IMR-90 (cell line): ENCODE measurements around the gene S1PR4. TPM values are rescaled to one million over a fixed set of nuclear protein-coding genes. Genes with fewer than 3 reads are reported as not detected.

Experiments
- ATAC-seq: fragments of 200-7000 bp; cut with Tn5 transposase; 2 replicates; pipeline ENCODE4 v1.9.1; 2020; ENCODE audit warnings: low read depth, mild to moderate bottlenecking, moderate library complexity
- BruUV-seq: library from RNA; stranded (reverse); fragments of 400-500 nt; replicated peaks from 2 replicates; lab custom pipeline; 2021; lab: Mats Ljungman, UMichigan
- CTCF ChIA-PET: fragments of 300-600 bp; formaldehyde crosslinking; extraction: SDS; loops from one replicate; lab custom pipeline; 2021; ENCODE audit warnings: antibody characterized with exemption; lab: Yijun Ruan, JAX
- POLR2A ChIA-PET: fragments of 300-600 bp; sonication (Branson Sonifier 250); formaldehyde crosslinking; loops from one replicate; lab custom pipeline; 2022; ENCODE audit warnings: antibody characterized with exemption; ENCODE audit not compliant: unreplicated experiment; lab: Charles Lee
- DNase-seq: peaks from one replicate; pipeline ENCODE4 v3.0.0; 2013
- H2AFZ ChIP-seq: replicated peaks from 2 replicates; pipeline ENCODE3; 2013; ENCODE audit warnings: low read length, mild to moderate bottlenecking; ENCODE audit not compliant: poor library complexity
- H2AK5ac ChIP-seq: 2 replicates; pipeline ENCODE4 v1.6.1; 2013; ENCODE audit warnings: low read depth, low read length, inconsistent platforms
- H2AK9ac ChIP-seq: replicated peaks from 2 replicates; pipeline ENCODE3; 2013; ENCODE audit warnings: mild to moderate bottlenecking, low read depth, low read length, moderate library complexity; ENCODE audit not compliant: poor library complexity
- H2BK120ac ChIP-seq: 2 replicates; pipeline ENCODE4 v1.6.1; 2013; ENCODE audit warnings: low read depth, low read length, inconsistent platforms
- H2BK15ac ChIP-seq: 3 replicates; pipeline ENCODE4 v1.6.1; 2013; ENCODE audit warnings: low read depth, low read length, inconsistent platforms
- H2BK20ac ChIP-seq: 2 replicates; pipeline ENCODE4 v1.6.1; 2013; ENCODE audit warnings: low read depth, mild to moderate bottlenecking, inconsistent platforms, low read length, moderate library complexity
- H2BK5ac ChIP-seq: 2 replicates; pipeline ENCODE4 v1.6.1; 2013; ENCODE audit warnings: mild to moderate bottlenecking, low read depth, low read length, inconsistent platforms; ENCODE audit not compliant: poor library complexity, severe bottlenecking
- H3K14ac ChIP-seq: replicated peaks from 2 replicates; pipeline ENCODE4 v1.6.1; 2013; ENCODE audit warnings: low read depth, low read length, inconsistent platforms
- H3K18ac ChIP-seq: 2 replicates; pipeline ENCODE4 v1.6.1; 2013; ENCODE audit warnings: low read depth, low read length, control low read depth
- H3K23ac ChIP-seq: 2 replicates; pipeline ENCODE4 v1.6.1; 2013; ENCODE audit warnings: low read depth, low read length, inconsistent platforms
- H3K27ac ChIP-seq: 2 replicates; pipeline ENCODE4 v1.5.1; 2013; ENCODE audit warnings: mild to moderate bottlenecking, control low read depth, low read length; ENCODE audit not compliant: insufficient read depth
- H3K27me3 ChIP-seq: 2 replicates; pipeline ENCODE4 v1.6.1; 2013; ENCODE audit warnings: low read length; ENCODE audit not compliant: control insufficient read depth, insufficient read depth
- H3K36me3 ChIP-seq: 2 replicates; pipeline ENCODE4 v1.6.1; 2013; ENCODE audit warnings: low read length, mixed read lengths; ENCODE audit not compliant: control insufficient read depth, insufficient read depth
- H3K4ac ChIP-seq: 2 replicates; pipeline ENCODE4 v1.6.1; 2013; ENCODE audit warnings: low read depth, low read length, inconsistent platforms
- H3K4me1 ChIP-seq: 2 replicates; pipeline ENCODE4 v1.6.1; 2013; ENCODE audit warnings: low read length, mixed read lengths; ENCODE audit not compliant: control insufficient read depth, insufficient read depth
- H3K4me2 ChIP-seq: 2 replicates; pipeline ENCODE4 v1.6.1; 2013; ENCODE audit warnings: low read depth, mild to moderate bottlenecking, control low read depth, low read length, moderate library complexity
- H3K4me3 ChIP-seq: 2 replicates; pipeline ENCODE4 v1.5.1; 2013; ENCODE audit warnings: low read depth, mild to moderate bottlenecking, control low read depth, low read length, moderate library complexity; ENCODE audit not compliant: insufficient read depth
- H3K56ac ChIP-seq: 2 replicates; pipeline ENCODE4 v1.6.1; 2013; ENCODE audit warnings: low read length, inconsistent platforms; ENCODE audit not compliant: insufficient read depth; ENCODE audit errors: extremely low read depth
- H3K79me1 ChIP-seq, 2 experiments: 2 replicates each; pipeline ENCODE4 v1.6.1; 2013; ENCODE audit warnings: low read length in 2 of 2, inconsistent platforms in 1 of 2, low read depth in 1 of 2
- H3K9ac ChIP-seq: 2 replicates; pipeline ENCODE4 v1.6.1; 2013; ENCODE audit warnings: low read depth, low read length, control low read depth
- H3K9me1 ChIP-seq: 2 replicates; pipeline ENCODE4 v1.6.1; 2013; ENCODE audit warnings: low read length, inconsistent platforms; ENCODE audit not compliant: insufficient read depth
- H3K9me3 ChIP-seq: 2 replicates; pipeline ENCODE4 v1.6.1; 2013; ENCODE audit warnings: low read length; ENCODE audit not compliant: control insufficient read depth, insufficient read depth
- H4K20me1 ChIP-seq: 2 replicates; pipeline ENCODE4 v1.6.1; 2013; ENCODE audit warnings: low read length, inconsistent platforms; ENCODE audit not compliant: insufficient read depth
- H4K5ac ChIP-seq: 2 replicates; pipeline ENCODE4 v1.6.1; 2013; ENCODE audit warnings: mild to moderate bottlenecking, low read depth, low read length, control low read depth
- H4K8ac ChIP-seq, 2 experiments: 2 replicates each; pipeline ENCODE4 v1.6.1; 2013; ENCODE audit warnings: low read depth in 2 of 2, low read length in 2 of 2, control low read depth in 1 of 2, inconsistent platforms in 1 of 2
- H4K91ac ChIP-seq: 2 replicates; pipeline ENCODE4 v1.6.1; 2013; ENCODE audit warnings: low read depth, low read length, inconsistent platforms; ENCODE audit not compliant: insufficient read depth
- BHLHE40 ChIP-seq: fragments of 150-350 bp; IDR thresholded peaks from 2 replicates; pipeline ENCODE4 v1.6.1; 2016; ENCODE audit warnings: mild to moderate bottlenecking, low read depth, low read length
- CEBPB ChIP-seq: IDR thresholded peaks from 2 replicates; pipeline ENCODE4 v1.6.1; 2012; ENCODE audit warnings: low read depth, low read length, improper control_type of control experiment
- CTCF ChIP-seq: conservative IDR thresholded peaks from 2 replicates; pipeline ENCODE4 v1.5.1; 2012; ENCODE audit warnings: mild to moderate bottlenecking, low read depth, low read length, improper control_type of control experiment
- ELK1 ChIP-seq: fragments of 150-350 bp; IDR thresholded peaks from 2 replicates; pipeline ENCODE4 v1.6.1; 2016; ENCODE audit warnings: low read depth, mild to moderate bottlenecking, low read length, moderate library complexity, borderline replicate concordance
- FOS ChIP-seq: fragments of 150-350 bp; IDR thresholded peaks from 2 replicates; pipeline ENCODE4 v1.6.1; 2016; ENCODE audit warnings: low read depth, low read length
- MAFK ChIP-seq: IDR thresholded peaks from 2 replicates; pipeline ENCODE4 v1.6.1; 2012; ENCODE audit warnings: low read depth, low read length, improper control_type of control experiment
- MAZ ChIP-seq: IDR thresholded peaks from 2 replicates; pipeline ENCODE4 v1.6.1; 2012; ENCODE audit warnings: low read depth, mild to moderate bottlenecking, low read length, improper control_type of control experiment, moderate library complexity, borderline replicate concordance
- MXI1 ChIP-seq: IDR thresholded peaks from 2 replicates; pipeline ENCODE4 v1.6.1; 2012; ENCODE audit warnings: low read depth, mild to moderate bottlenecking, low read length, moderate library complexity, borderline replicate concordance
- NFE2L2 ChIP-seq: fragments of 150-350 bp; IDR thresholded peaks from 2 replicates; pipeline ENCODE4 v1.6.1; 2016; ENCODE audit warnings: low read depth, mild to moderate bottlenecking, low read length
- POLR2A ChIP-seq: IDR thresholded peaks from 2 replicates; pipeline ENCODE4 v1.6.1; 2012; ENCODE audit warnings: mild to moderate bottlenecking, low read depth, low read length
- RAD21 ChIP-seq: IDR thresholded peaks from 2 replicates; pipeline ENCODE4 v1.6.1; 2012; ENCODE audit warnings: low read length, improper control_type of control experiment
- RCOR1 ChIP-seq: IDR thresholded peaks from 2 replicates; pipeline ENCODE4 v1.6.1; 2012; ENCODE audit warnings: mild to moderate bottlenecking, low read length, improper control_type of control experiment; ENCODE audit not compliant: insufficient replicate concordance
- RFX5 ChIP-seq: IDR thresholded peaks from 2 replicates; pipeline ENCODE4 v1.8.0; 2012; ENCODE audit warnings: low read depth, mild to moderate bottlenecking, low read length, moderate library complexity
- SMC3 ChIP-seq: fragments of 150-350 bp; IDR thresholded peaks from 2 replicates; pipeline ENCODE4 v1.6.1; 2016; ENCODE audit warnings: low read depth, mild to moderate bottlenecking, antibody characterized with exemption, low read length, moderate library complexity
- USF2 ChIP-seq: fragments of 150-350 bp; IDR thresholded peaks from 2 replicates; pipeline ENCODE4 v1.6.1; 2017; ENCODE audit warnings: mild to moderate bottlenecking, antibody characterized with exemption, low read length, low read depth
- WGBS, 2 experiments: methylation state at CpG; one replicate each; pipeline versions ENCODE4 v1.1.5 to v1.1.7; 2013; ENCODE audit warnings: missing lambda C conversion rate in 2 of 2; ENCODE audit not compliant: insufficient read length in 1 of 2; ENCODE audit errors: extremely low coverage in 2 of 2; 5-methylcytosine and 5-hydroxymethylcytosine counted together
- dilution Hi-C: fragments of 300-500 bp; cut with HindIII; formaldehyde crosslinking; loops from one replicate; pipeline ENCODE4 v1.14.3; 2018; ENCODE audit warnings: low sequenced_read_pairs; ENCODE audit not compliant: unreplicated experiment
- in situ Hi-C: fragments of 300-500 bp; cut with MboI; formaldehyde crosslinking; loops from 3 replicates; pipeline ENCODE4 v1.14.3; 2019; ENCODE audit warnings: low sequenced_read_pairs, inconsistent platforms, mixed read lengths
- intact Hi-C: fragments of 100-400 bp; cut with micrococcal nuclease; formaldehyde crosslinking; loops from 2 replicates; pipeline ENCODE4 v1.10.0; 2022
- polyA plus RNA-seq, 3 experiments: library from polyadenylated mRNA; depleted of rRNA; stranded (reverse); fragments of >200 nt; gene quantifications; 2 replicates each; pipeline ENCODE4 v1.2.3, GENCODE V29; 2012; ENCODE audit warnings: low replicate concordance in 1 of 3
- total RNA-seq: library from RNA; depleted of rRNA; stranded (reverse); fragments of >200 nt; gene quantifications from 2 replicates; pipeline ENCODE4 v1.2.3, GENCODE V29; 2012

S1PR4 gene
- total and polyA plus RNA-seq, 2 of the 4 experiments (the other 2 are of a cell fraction): not detected

- Histone ChIP-seq H4K20me1 (peaks cover 54% of the 10 kb centered on the region), H4K5ac (no peak overlapping the region), H2AK5ac (no peak overlapping the region), H3K79me1 (peaks cover 5 to 61% of the 10 kb centered on the region in 2 experiments; a peak in 2 of 4 replicates), H3K4ac (no peak overlapping the region), H2BK15ac (no peak overlapping the region), H3K27ac (no peak overlapping the region), H3K14ac (no peak overlapping the region), H3K23ac (no peak overlapping the region), H4K8ac (no peak overlapping the region), H4K91ac (no peak overlapping the region), H3K4me2 (no peak overlapping the region), H3K56ac (no peak overlapping the region; the same call in 1 of the 2 replicates), H2BK120ac (no peak overlapping the region), H3K9me1 (no peaks in the 10 kb centered on the region; the same call in 1 of the 2 replicates), H3K4me1 (peaks cover 9% of the 10 kb centered on the region), H3K9me3 (no peaks in the 10 kb centered on the region), H3K9ac (no peak overlapping the region), H2BK20ac (no peak overlapping the region), H3K27me3 (no peaks in the 10 kb centered on the region), H2BK5ac (no peak overlapping the region), H3K18ac (no peak overlapping the region), H2AFZ (no peak overlapping the region), H2AK9ac (no peak overlapping the region), H3K36me3 (peaks cover 18% of the 10 kb centered on the region), H3K4me3 (no peak overlapping the region)
- no TSS peak for BruUV-seq
- CTCF ChIA-PET: no interaction called here
- dilution Hi-C loops (no loop called here), intact Hi-C loops (no loop called here), in situ Hi-C loops (no loop called here)
- 94% methylated on average over 14 of the region's 46 CpGs; no CpG with 5 or more reads in 1 of the 2 experiments for WGBS, 2 experiments
- no peak for ATAC-seq
- POLR2A ChIA-PET: no interaction called here
- DNase-seq: no peak
- TF ChIP-seq USF2 (no peak), FOS (no peak), RCOR1 (no peak), MAZ (no peak), MAFK (no peak), NFE2L2 (no peak), CEBPB (no peak), POLR2A (no peak), MXI1 (no peak), RAD21 (no peak), ELK1 (no peak), CTCF (no peak), BHLHE40 (no peak), RFX5 (no peak), SMC3 (no peak)
Measured at GRCh38 chr19:3190921-3191805, 12.6 kb downstream of the S1PR4 start.
